GM23338 (cell line): ENCODE data around the gene PRUNE2. TPM values are rescaled to one million over a fixed set of nuclear protein-coding genes. Genes with fewer than 3 reads are reported as not detected.

Experiments used
- ATAC-seq: fragments of 200-7000 bp; cut with Tn5 transposase; 3 replicates; pipeline ENCODE4 v1.9.1; 2020
- DNase-seq: peaks from one replicate; pipeline ENCODE4 v3.0.0-alpha.2; 2015; ENCODE audit warnings: low spot score
- H2AFZ ChIP-seq: fragments of 200-600 bp; sonication (generic); 2 replicates; pipeline ENCODE4 v1.8.0; 2016; ENCODE audit warnings: antibody characterized with exemption, mild to moderate bottlenecking, moderate library complexity
- H3F3A ChIP-seq: fragments of 200-600 bp; sonication (generic); replicated peaks from 2 replicates; pipeline ENCODE4 v1.8.0; 2017; ENCODE audit warnings: antibody characterized with exemption, mixed run types, low read depth
- H3K27ac ChIP-seq: fragments of 200-600 bp; sonication (generic); 2 replicates; pipeline ENCODE4 v1.6.1; 2016; ENCODE audit warnings: low read depth
- H3K27me3 ChIP-seq: fragments of 200-600 bp; sonication (generic); 2 replicates; pipeline ENCODE4 v1.8.0; 2016; ENCODE audit warnings: mild to moderate bottlenecking, mixed run types, moderate library complexity; ENCODE audit not compliant: insufficient read depth
- H3K36me3 ChIP-seq: fragments of 200-600 bp; sonication (generic); 2 replicates; pipeline ENCODE4 v1.8.0; 2016; ENCODE audit warnings: mild to moderate bottlenecking; ENCODE audit not compliant: insufficient read depth
- H3K4me1 ChIP-seq: fragments of 200-600 bp; sonication (generic); 2 replicates; pipeline ENCODE4 v1.8.0; 2016; ENCODE audit warnings: mild to moderate bottlenecking, moderate library complexity; ENCODE audit not compliant: insufficient read depth
- H3K4me2 ChIP-seq: fragments of 200-600 bp; sonication (generic); 2 replicates; pipeline ENCODE4 v1.7.1; 2017; ENCODE audit warnings: mixed run types
- H3K4me3 ChIP-seq: fragments of 200-600 bp; sonication (generic); 2 replicates; pipeline ENCODE4 v1.6.1; 2016; ENCODE audit warnings: mixed run types
- H3K79me2 ChIP-seq: fragments of 200-600 bp; sonication (generic); replicated peaks from 2 replicates; pipeline ENCODE4 v1.8.0; 2017; ENCODE audit warnings: mild to moderate bottlenecking; ENCODE audit not compliant: insufficient read depth
- H3K9me2 ChIP-seq: fragments of 200-600 bp; sonication (generic); 2 replicates; pipeline ENCODE4 v1.8.0; 2017; ENCODE audit not compliant: insufficient read depth
- H4K20me1 ChIP-seq: fragments of 200-600 bp; sonication (generic); replicated peaks from 2 replicates; pipeline ENCODE4 v1.8.0; 2017; ENCODE audit warnings: mild to moderate bottlenecking; ENCODE audit not compliant: insufficient read depth
- H3K27ac Mint-ChIP-seq: 2 replicates; pipeline ENCODE4 v1.8.0; 2020; ENCODE audit warnings: inconsistent platforms, mild to moderate bottlenecking, moderate library complexity, mixed read lengths
- H3K27me3 Mint-ChIP-seq: 3 replicates; pipeline ENCODE4 v1.8.0; 2022; ENCODE audit warnings: low read depth, mild to moderate bottlenecking, moderate library complexity, mixed read lengths, inconsistent platforms; ENCODE audit not compliant: insufficient read depth, poor library complexity
- H3K36me3 Mint-ChIP-seq: 3 replicates; pipeline ENCODE4 v1.8.0; 2021; ENCODE audit warnings: low read depth, mild to moderate bottlenecking, inconsistent platforms, moderate library complexity, mixed read lengths
- H3K4me1 Mint-ChIP-seq: 3 replicates; pipeline ENCODE4 v1.8.0; 2020; ENCODE audit warnings: mild to moderate bottlenecking, inconsistent platforms, mixed read lengths
- H3K4me3 Mint-ChIP-seq: 3 replicates; pipeline ENCODE4 v1.8.0; 2021; ENCODE audit warnings: moderate library complexity, mild to moderate bottlenecking, inconsistent platforms, mixed read lengths
- H3K9me3 Mint-ChIP-seq: 3 replicates; pipeline ENCODE4 v1.8.0; 2020; ENCODE audit warnings: moderate library complexity, mild to moderate bottlenecking, inconsistent platforms, mixed read lengths
- CREB1 ChIP-seq: fragments of 250-450 bp; sonication (Bioruptor Pico); IDR thresholded peaks from 2 replicates; pipeline ENCODE4 v1.5.0; 2020; ENCODE audit warnings: low read depth, mild to moderate bottlenecking, moderate library complexity
- EZH2 ChIP-seq: fragments of 200-600 bp; sonication (generic); IDR thresholded peaks from one replicate; pipeline ENCODE4 v1.8.0; 2017; ENCODE audit warnings: antibody characterized with exemption, mild to moderate bottlenecking, low read depth; ENCODE audit not compliant: unreplicated experiment
- EZH2phosphoT487 ChIP-seq: fragments of 200-600 bp; sonication (generic); IDR thresholded peaks from one replicate; pipeline ENCODE4 v1.8.1; 2018; ENCODE audit warnings: antibody characterized with exemption; ENCODE audit not compliant: unreplicated experiment
- JUNB ChIP-seq: IDR thresholded peaks from one replicate; pipeline ENCODE4 v1.6.1; 2016; ENCODE audit warnings: antibody characterized with exemption; ENCODE audit not compliant: unreplicated experiment
- NANOG ChIP-seq: IDR thresholded peaks from 2 replicates; pipeline ENCODE4 v1.6.1; 2016; ENCODE audit warnings: antibody characterized with exemption, borderline replicate concordance
- POLR2AphosphoS5 ChIP-seq: IDR thresholded peaks from 2 replicates; pipeline ENCODE4 v1.6.1; 2016; ENCODE audit warnings: antibody characterized with exemption, low read depth
- STAT1 ChIP-seq: IDR thresholded peaks from one replicate; pipeline ENCODE4 v1.6.1; 2016; ENCODE audit warnings: antibody characterized with exemption; ENCODE audit not compliant: unreplicated experiment
- ZNF114 ChIP-seq: fragments of 250-450 bp; sonication (Bioruptor Pico); IDR thresholded peaks from 2 replicates; pipeline ENCODE4 v1.5.0; 2020; ENCODE audit warnings: mild to moderate bottlenecking, moderate library complexity
- ZNF331 ChIP-seq: fragments of 250-450 bp; sonication (Bioruptor Pico); IDR thresholded peaks from 2 replicates; pipeline ENCODE4 v1.5.0; 2020; ENCODE audit warnings: low read depth, mild to moderate bottlenecking, moderate library complexity
- polyA plus RNA-seq: library from polyadenylated mRNA; unstranded; fragments of >200 nt; fragmentation: Nextera tagmentation; extraction: Ambion mirVana; gene quantifications from 2 replicates; pipeline ENCODE4 v1.2.1, GENCODE V29; 2016
- total RNA-seq: library from RNA; depleted of rRNA; stranded (reverse); fragments of >200 nt; shearing (Covaris generic); gene quantifications from 2 replicates; pipeline ENCODE4 v1.2.3, GENCODE V29; 2014
- TF ChIP-seq, protein P1 (sequence below): IDR thresholded peaks from one replicate; pipeline ENCODE4 v1.6.1; 2018; ENCODE audit warnings: antibody characterized with exemption; ENCODE audit not compliant: unreplicated experiment
- TF ChIP-seq, protein P2 (sequence below): fragments of 250-450 bp; sonication (Bioruptor Pico); IDR thresholded peaks from 2 replicates; pipeline ENCODE4 v1.5.0; 2020; ENCODE audit warnings: mild to moderate bottlenecking, moderate library complexity
- TF ChIP-seq, protein P3 (sequence below): IDR thresholded peaks from 2 replicates; pipeline ENCODE4 v1.6.1; 2016; ENCODE audit warnings: antibody characterized with exemption
- TF ChIP-seq, protein P4 (sequence below), 2 experiments: fragments of 200-600 bp in 1 of 2; sonication (generic) in 1 of 2; conservative IDR thresholded peaks; 2 replicates each; pipeline versions ENCODE4 v1.5.1 to v1.6.1; 2016 to 2017; ENCODE audit warnings: antibody characterized with exemption in 2 of 2, low read depth in 2 of 2, mild to moderate bottlenecking in 2 of 2, moderate library complexity in 1 of 2

Gene PRUNE2
- total and polyA plus RNA-seq, 2 experiments from 2014 or later, result 10.6 to 26.5 TPM

DNA sequence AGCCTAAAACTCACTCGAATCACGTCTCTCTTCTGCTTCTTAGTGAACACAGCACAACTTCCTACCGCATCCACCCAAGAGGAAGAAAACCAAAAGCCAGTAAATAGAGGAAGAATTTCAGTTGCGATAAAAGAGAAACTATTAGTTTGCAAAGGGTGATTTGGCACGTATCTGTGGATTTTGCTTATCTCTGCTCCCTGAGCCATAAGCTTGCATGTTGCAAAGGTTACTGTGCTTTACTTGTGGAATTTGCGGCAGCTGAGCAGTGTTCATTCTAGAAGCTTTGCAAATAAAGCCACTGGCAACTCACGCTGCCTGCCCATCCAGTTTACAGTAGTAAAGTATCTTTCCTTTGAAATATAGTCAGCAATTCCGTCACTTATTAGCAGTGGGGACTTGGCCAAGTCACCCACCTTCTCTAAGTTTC, 290.7 kb downstream of the PRUNE2 start:
- Histone ChIP-seq H3F3A (no peaks in the 10 kb centered on the region), H2AFZ (0 out of 2 replicates have a peak overlapping the region, but pooled peaks have one; percentile 25), H4K20me1 (no peaks in the 10 kb centered on the region), H3K4me3 (no peak overlapping the region), H3K36me3 (no peaks in the 10 kb centered on the region), H3K27me3 (no peaks in the 10 kb centered on the region), H3K4me2 (no peak overlapping the region), H3K27ac (no peak overlapping the region), H3K9me2 (no peaks in the 10 kb centered on the region), H3K79me2 (no peaks in the 10 kb centered on the region), H3K4me1 (no peaks in the 10 kb centered on the region)
- Mint-ChIP-seq H3K36me3 (no peaks in the 10 kb centered on the region), H3K27ac (no peak overlapping the region), H3K27me3 (peaks cover 2% of the 10 kb centered on the region), H3K9me3 (no peaks in the 10 kb centered on the region), H3K4me3 (no peak overlapping the region), H3K4me1 (peaks cover 4% of the 10 kb centered on the region; the same call in 2 of the 3 replicates)
- ATAC-seq (no peak), DNase-seq (no peak)
- TF ChIP-seq JUNB (no peak), ZNF114 (no peak), ZNF331 (CRISPR knock-in tag) (no peak), STAT1 (no peak), EZH2phosphoT487 (no peak), CREB1 (CRISPR knock-in tag) (no peak), NANOG (no peak), POLR2AphosphoS5 (no peak), EZH2 (no peak)
- TF ChIP-seq, protein P1, sequence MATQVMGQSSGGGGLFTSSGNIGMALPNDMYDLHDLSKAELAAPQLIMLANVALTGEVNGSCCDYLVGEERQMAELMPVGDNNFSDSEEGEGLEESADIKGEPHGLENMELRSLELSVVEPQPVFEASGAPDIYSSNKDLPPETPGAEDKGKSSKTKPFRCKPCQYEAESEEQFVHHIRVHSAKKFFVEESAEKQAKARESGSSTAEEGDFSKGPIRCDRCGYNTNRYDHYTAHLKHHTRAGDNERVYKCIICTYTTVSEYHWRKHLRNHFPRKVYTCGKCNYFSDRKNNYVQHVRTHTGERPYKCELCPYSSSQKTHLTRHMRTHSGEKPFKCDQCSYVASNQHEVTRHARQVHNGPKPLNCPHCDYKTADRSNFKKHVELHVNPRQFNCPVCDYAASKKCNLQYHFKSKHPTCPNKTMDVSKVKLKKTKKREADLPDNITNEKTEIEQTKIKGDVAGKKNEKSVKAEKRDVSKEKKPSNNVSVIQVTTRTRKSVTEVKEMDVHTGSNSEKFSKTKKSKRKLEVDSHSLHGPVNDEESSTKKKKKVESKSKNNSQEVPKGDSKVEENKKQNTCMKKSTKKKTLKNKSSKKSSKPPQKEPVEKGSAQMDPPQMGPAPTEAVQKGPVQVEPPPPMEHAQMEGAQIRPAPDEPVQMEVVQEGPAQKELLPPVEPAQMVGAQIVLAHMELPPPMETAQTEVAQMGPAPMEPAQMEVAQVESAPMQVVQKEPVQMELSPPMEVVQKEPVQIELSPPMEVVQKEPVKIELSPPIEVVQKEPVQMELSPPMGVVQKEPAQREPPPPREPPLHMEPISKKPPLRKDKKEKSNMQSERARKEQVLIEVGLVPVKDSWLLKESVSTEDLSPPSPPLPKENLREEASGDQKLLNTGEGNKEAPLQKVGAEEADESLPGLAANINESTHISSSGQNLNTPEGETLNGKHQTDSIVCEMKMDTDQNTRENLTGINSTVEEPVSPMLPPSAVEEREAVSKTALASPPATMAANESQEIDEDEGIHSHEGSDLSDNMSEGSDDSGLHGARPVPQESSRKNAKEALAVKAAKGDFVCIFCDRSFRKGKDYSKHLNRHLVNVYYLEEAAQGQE, result no peak
- TF ChIP-seq, protein P2, sequence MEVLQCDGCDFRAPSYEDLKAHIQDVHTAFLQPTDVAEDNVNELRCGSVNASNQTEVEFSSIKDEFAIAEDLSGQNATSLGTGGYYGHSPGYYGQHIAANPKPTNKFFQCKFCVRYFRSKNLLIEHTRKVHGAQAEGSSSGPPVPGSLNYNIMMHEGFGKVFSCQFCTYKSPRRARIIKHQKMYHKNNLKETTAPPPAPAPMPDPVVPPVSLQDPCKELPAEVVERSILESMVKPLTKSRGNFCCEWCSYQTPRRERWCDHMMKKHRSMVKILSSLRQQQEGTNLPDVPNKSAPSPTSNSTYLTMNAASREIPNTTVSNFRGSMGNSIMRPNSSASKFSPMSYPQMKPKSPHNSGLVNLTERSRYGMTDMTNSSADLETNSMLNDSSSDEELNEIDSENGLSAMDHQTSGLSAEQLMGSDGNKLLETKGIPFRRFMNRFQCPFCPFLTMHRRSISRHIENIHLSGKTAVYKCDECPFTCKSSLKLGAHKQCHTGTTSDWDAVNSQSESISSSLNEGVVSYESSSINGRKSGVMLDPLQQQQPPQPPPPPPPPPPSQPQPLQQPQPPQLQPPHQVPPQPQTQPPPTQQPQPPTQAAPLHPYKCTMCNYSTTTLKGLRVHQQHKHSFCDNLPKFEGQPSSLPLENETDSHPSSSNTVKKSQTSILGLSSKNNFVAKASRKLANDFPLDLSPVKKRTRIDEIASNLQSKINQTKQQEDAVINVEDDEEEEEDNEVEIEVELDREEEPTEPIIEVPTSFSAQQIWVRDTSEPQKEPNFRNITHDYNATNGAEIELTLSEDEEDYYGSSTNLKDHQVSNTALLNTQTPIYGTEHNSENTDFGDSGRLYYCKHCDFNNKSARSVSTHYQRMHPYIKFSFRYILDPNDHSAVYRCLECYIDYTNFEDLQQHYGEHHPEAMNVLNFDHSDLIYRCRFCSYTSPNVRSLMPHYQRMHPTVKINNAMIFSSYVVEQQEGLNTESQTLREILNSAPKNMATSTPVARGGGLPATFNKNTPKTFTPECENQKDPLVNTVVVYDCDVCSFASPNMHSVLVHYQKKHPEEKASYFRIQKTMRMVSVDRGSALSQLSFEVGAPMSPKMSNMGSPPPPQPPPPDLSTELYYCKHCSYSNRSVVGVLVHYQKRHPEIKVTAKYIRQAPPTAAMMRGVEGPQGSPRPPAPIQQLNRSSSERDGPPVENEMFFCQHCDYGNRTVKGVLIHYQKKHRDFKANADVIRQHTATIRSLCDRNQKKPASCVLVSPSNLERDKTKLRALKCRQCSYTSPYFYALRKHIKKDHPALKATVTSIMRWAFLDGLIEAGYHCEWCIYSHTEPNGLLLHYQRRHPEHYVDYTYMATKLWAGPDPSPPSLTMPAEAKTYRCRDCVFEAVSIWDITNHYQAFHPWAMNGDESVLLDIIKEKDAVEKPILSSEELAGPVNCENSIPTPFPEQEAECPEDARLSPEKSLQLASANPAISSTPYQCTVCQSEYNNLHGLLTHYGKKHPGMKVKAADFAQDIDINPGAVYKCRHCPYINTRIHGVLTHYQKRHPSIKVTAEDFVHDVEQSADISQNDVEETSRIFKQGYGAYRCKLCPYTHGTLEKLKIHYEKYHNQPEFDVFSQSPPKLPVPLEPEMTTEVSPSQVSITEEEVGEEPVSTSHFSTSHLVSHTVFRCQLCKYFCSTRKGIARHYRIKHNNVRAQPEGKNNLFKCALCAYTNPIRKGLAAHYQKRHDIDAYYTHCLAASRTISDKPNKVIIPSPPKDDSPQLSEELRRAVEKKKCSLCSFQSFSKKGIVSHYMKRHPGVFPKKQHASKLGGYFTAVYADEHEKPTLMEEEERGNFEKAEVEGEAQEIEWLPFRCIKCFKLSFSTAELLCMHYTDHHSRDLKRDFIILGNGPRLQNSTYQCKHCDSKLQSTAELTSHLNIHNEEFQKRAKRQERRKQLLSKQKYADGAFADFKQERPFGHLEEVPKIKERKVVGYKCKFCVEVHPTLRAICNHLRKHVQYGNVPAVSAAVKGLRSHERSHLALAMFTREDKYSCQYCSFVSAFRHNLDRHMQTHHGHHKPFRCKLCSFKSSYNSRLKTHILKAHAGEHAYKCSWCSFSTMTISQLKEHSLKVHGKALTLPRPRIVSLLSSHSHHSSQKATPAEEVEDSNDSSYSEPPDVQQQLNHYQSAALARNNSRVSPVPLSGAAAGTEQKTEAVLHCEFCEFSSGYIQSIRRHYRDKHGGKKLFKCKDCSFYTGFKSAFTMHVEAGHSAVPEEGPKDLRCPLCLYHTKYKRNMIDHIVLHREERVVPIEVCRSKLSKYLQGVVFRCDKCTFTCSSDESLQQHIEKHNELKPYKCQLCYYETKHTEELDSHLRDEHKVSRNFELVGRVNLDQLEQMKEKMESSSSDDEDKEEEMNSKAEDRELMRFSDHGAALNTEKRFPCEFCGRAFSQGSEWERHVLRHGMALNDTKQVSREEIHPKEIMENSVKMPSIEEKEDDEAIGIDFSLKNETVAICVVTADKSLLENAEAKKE (CRISPR knock-in tag), result no peak
- TF ChIP-seq, protein P3, sequence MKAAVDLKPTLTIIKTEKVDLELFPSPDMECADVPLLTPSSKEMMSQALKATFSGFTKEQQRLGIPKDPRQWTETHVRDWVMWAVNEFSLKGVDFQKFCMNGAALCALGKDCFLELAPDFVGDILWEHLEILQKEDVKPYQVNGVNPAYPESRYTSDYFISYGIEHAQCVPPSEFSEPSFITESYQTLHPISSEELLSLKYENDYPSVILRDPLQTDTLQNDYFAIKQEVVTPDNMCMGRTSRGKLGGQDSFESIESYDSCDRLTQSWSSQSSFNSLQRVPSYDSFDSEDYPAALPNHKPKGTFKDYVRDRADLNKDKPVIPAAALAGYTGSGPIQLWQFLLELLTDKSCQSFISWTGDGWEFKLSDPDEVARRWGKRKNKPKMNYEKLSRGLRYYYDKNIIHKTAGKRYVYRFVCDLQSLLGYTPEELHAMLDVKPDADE, result no peak
- TF ChIP-seq, protein P4, sequence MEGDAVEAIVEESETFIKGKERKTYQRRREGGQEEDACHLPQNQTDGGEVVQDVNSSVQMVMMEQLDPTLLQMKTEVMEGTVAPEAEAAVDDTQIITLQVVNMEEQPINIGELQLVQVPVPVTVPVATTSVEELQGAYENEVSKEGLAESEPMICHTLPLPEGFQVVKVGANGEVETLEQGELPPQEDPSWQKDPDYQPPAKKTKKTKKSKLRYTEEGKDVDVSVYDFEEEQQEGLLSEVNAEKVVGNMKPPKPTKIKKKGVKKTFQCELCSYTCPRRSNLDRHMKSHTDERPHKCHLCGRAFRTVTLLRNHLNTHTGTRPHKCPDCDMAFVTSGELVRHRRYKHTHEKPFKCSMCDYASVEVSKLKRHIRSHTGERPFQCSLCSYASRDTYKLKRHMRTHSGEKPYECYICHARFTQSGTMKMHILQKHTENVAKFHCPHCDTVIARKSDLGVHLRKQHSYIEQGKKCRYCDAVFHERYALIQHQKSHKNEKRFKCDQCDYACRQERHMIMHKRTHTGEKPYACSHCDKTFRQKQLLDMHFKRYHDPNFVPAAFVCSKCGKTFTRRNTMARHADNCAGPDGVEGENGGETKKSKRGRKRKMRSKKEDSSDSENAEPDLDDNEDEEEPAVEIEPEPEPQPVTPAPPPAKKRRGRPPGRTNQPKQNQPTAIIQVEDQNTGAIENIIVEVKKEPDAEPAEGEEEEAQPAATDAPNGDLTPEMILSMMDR (conservative IDR thresholded peaks at IDR 0.05; ENCODE audit: low read depth in 2 of 2), result no peak
